Gastrocnemius medialis (tissue), 4 donors: ENCODE measurements around the gene NFYA.
A peak's percentile ranks its signal among the peaks of the same experiment; 100 is the strongest.

Experiments used
- CTCF ChIP-seq, 5 experiments: fragments of 450-650 bp in 3 of 5; fragments of 200-600 bp in 2 of 5; sonication (generic) in 2 of 5; IDR thresholded peaks in 4 of 5; conservative IDR thresholded peaks in 1 of 5; 1 replicate in 4 of 5; 2 replicates in 1 of 5; pipeline ENCODE4 v1.5.1; 2016 to 2019; ENCODE audit warnings: antibody characterized with exemption in 5 of 5, mild to moderate bottlenecking in 3 of 5, moderate library complexity in 3 of 5
- POLR2A ChIP-seq, 2 donors: fragments of 450-650 bp; IDR thresholded peaks; one replicate each; pipeline ENCODE4 v1.6.1; 2017; ENCODE audit warnings: antibody characterized with exemption in 2 of 2, mild to moderate bottlenecking in 2 of 2, moderate library complexity in 2 of 2

- TF ChIP-seq CTCF (IDR thresholded peaks at IDR 0.05 in 4 of 5, conservative IDR thresholded peaks at IDR 0.05 in 1 of 5) (no peak), POLR2A (IDR thresholded peaks at IDR 0.05) (peak; percentile 41 to 45)
Measured at GRCh38 chr6:41056768-41057490, 15.8 kb upstream of the NFYA start.
